Measurements from ENCODE around the gene TPO.

GRCh38 chr2:1552611-1553010 is 139.3 kb downstream of the TPO start:
- TF ChIP-seq CTCF (IDR thresholded peaks at IDR 0.05) = no peak
- no peak for TF ChIP-seq POLR2AphosphoS5 (IDR thresholded peaks at IDR 0.05)
- TF ChIP-seq POLR2A (IDR thresholded peaks at IDR 0.05) = no peak
